ENCODE data around the gene VAMP8. TPM values are rescaled to one million over a fixed set of nuclear protein-coding genes. Genes with fewer than 3 reads are reported as not detected.
"Not testable (repeated sequence)": the region's sequence is repeated elsewhere in the genome, so short reads cannot be mapped to it uniquely, and the experiment has no call there.

Gene VAMP8
- total RNA-seq, 1 donor from 2014 or later: 8.2 TPM

DNA sequence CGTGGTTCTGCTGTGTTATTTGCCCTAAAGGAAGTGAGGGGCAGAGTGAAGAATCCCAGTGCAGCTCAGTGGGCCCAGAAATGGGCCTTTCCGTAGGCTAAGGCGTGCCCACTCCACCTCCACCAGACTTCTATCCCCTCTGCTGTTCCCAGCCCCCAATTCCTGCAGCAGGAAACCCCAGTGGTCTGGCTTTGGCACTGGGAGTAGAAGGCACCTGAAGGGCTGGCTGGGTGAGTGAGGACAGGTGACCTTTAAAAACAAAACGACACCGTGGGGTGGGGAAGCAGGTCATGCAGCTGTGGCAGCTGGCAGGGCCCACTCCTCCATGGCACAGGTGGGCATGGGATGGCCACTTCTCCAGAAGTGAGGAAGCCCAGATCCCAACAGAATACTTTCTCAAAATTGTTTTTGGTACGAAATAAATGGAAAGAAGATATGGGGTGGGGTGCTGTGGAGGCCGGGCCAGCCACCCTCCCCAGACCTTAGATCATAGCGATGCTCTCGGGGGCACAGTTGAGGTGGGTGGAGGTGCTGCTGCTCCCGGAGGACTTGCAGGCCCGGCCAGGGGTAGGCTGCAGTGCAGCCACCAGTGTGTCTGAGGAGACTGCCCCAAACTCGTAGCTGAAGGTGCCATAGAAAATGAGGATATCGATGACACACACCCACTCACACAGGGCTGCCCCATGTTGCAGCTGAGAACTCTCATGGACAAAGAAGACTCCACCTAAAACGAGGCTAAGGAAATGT lies 21.4 kb downstream of the VAMP8 start:
- DNase-seq: no peak

GRCh38 chr2:85599468-85600234 lies 22.3 kb downstream of the VAMP8 start:
- no peak for DNase-seq

- DNase-seq: no peak
These were observed 22.8 kb downstream of the VAMP8 start for GRCh38 chr2:85600235-85600575.

DNA sequence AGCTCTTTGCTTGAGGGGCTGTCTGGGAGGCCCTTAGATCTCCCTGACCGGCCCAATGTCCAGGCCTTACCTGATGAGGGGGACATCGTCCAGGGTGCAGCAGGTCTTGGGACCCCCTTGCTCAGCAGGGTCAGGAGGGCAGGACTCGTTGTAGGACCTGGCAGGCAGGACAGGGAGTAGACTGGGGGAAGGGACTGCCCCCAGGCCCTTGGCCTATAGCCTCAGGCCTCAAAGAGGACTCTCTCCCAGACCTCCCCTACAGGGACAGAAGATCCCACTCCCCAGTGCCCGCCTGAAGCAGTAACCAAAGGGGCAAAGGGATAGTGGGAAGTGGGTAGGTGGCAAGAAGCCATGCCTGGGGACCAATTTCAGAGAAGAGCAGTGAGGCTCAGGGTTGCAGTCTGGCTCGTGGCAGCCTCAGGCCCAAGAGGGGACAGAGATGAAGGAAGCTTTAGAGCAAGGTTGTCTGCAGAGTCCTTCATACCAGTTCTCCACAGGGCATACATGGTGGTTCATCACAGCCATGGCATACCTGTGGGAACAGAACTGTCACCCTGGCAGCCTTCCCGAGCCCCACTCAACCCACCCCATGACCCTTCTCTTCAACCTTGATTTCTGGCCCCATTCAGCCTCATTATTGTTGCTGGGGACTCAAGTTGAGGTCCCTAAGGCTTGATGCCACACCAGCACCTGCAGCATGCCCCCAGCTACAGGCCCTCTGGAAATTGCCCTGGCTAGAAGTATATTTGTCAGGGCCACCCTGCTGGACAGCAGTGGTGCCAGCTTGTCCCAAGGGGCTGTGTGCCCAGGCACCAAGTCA lies 23.8 kb downstream of the VAMP8 start:
- DNase-seq: no peak

GRCh38 chr2:85601771-85602475 lies 24.5 kb downstream of the VAMP8 start:
- peak; percentile 44 for DNase-seq

GRCh38 chr2:85602476-85603234 lies 25.3 kb downstream of the VAMP8 start, which contains the start of gene TMEM150A:
TSS of gene TMEM150A (minus strand) at chr2:85602698. CDS start at chr2:85601948, 750 bp downstream.
- DNase-seq: peak; percentile 96

GRCh38 chr2:85604133-85604444 lies 26.7 kb downstream of the VAMP8 start:
- not testable (repeated sequence) for DNase-seq

GRCh38 chr2:85604568-85605339 lies 27.4 kb downstream of the VAMP8 start:
- no peak for DNase-seq

- DNase-seq: peak; percentile 64
These were observed 28.2 kb downstream of the VAMP8 start for GRCh38 chr2:85605406-85606115.

DNA sequence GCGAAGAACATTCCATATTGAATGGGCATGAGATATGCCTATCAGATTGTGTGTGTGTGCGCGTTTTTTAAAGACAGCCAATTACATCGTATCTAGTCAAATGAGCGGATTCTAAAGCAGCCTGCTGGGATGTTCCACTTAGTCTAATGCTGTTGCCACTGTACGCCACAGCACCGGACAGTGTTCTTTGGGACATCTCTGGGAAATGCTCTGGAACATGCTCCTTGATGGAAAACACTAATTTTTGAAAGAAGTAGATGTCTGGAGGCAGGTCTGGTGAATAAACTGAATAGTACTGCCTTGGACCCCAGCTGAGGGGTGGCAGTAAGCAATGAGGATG lies 28.7 kb downstream of the VAMP8 start:
- DNase-seq: no peak

DNA sequence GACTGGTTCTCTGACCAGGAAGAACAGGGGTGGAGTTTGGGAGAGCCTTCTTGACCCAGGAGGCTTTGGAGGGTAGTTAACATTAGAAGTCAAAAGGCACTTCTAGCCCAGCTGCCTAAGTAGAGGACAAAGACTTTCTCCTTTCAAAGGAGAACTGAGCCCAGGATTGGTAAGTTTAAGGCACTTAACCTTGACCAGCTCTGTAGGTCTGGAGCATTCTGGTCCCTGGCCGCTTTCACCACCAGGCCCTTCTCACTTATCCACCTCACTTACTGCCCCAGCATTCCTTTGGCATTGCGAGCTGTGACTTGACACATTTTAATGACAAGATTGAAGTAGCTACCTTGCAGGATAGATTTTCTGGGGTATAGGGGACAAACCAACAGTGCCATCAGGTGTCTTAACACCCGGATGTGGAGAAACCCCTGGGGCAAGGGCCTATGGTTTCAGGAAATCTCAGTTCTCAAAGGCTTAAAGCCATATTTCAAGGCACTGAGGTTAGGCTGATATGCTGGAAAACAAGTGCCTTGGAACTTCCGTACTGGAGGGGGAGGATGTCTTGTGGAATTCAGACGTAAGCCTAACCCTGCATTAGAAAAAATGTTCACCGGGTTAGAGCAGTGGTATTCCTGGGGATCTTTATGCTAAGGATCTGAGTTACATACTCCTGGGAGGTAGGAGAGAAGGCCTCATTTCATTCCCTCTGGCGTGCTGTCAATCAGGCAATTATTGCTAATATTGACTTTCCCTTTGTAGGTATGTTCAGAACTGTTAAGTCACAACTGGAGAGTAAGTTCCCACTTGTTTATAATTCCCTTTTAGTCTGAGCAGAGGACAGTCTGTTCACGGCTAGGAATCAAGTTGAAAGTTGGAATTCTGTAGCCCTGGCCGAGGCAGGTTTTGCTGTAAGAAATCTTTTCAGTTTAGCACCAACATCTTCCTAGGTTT lies 30.2 kb downstream of the VAMP8 start:
- DNase-seq: no peak

DNA sequence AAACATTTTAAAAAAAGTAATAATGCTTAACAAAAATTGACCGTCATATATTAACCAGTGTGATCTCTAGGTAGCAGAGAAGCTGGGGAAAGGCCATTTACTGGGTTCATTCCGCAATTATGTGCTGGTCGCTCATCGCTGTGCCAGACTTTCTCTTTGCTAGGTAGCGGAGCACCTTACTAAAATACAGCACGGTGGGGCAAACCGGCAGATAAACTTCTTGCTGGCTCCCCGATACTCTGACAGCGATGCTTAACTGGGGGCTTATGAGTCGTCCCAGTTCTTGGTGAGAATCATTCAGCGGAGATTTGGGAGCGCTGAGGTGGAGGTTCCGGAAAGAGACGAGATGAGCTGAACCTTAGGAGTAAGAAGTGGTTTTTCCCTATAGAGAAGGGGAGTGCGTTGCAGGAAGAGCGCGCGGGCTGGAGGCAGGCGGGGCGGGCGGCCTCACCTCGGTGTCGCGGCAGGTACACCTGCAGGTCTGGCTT lies 33.9 kb downstream of the VAMP8 start:
- no peak for DNase-seq

GRCh38 chr2:85611705-85612587 lies 34.6 kb downstream of the VAMP8 start, which contains the start of gene C2orf68:
TSS of gene C2orf68 (minus strand) at chr2:85612066. CDS start at chr2:85611984, 82 bp downstream.
- DNase-seq: peak; percentile 97

DNA sequence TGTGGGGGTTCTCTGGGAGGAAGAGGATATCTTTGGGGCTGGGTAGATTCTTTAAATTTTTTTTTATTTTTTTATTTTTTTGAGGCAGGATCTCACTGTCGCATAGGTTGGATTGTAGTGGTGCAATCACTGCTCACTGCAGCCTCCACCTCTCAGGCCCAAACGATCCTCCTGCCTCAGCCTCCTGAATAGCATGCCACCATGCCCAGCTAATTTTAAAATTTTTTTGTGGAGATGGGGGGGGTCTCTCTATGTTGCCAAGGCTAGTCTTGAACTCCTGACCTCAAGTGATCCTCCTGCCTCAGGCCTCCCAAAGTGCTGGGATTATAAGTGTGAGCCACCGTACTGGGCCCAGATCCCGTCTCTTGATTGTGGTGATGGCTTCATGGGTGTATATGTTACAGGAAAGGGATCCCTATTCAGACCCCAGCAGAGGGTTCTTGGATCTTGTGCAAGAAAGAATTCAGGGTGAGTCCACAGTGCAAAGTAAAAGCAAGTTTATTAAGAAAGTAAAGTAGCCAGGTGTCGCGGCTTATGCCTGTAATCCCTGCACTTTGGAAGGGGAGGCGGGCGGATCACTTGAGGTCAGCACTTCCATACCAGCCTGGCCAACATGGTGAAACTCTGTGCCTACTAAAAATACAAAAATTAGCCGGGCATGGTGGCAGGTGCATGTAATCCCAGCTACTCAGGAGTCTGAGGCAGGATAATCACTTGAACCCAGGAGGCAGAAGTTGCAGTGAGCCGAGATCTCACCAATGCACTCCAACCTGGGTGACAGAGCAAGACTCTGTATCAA lies 36.5 kb downstream of the VAMP8 start:
- peak; percentile 24 for DNase-seq

GRCh38 chr2:85614757-85615156 lies 37.4 kb downstream of the VAMP8 start:
- not testable (repeated sequence) for DNase-seq

GRCh38 chr2:85615413-85615728 lies 38.0 kb downstream of the VAMP8 start:
- no peak for DNase-seq

DNA sequence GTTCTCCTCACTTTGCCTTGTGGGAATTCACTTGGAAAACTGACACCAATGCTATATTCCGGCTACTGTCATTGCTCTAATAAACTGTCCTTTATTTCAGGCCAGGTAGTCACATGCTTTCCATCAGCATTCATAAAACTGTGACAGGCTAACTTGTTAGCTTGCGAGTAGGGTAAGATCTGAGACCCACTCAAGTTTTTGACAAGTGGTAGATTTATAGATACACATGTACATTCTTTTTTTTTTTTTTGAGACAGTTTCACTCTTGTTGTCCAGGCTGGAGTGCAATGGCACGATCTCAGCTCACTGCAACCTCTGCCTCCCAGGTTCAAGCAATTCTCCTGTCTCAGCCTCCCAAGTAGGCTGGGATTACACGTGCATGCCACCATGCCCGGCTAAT lies 40.3 kb downstream of the VAMP8 start:
- not testable (repeated sequence) for DNase-seq

All from tongue (tissue), 2 donors.